GM23338 (cell line): ENCODE data around the gene CTNNA3. TPM values are rescaled to one million over a fixed set of nuclear protein-coding genes. Genes with fewer than 3 reads are reported as not detected.

ENCODE experiments used
- ATAC-seq: fragments of 200-7000 bp; cut with Tn5 transposase; 3 replicates; pipeline ENCODE4 v1.9.1; 2020
- DNase-seq: peaks from one replicate; pipeline ENCODE4 v3.0.0-alpha.2; 2015; ENCODE audit warnings: low spot score
- H2AFZ ChIP-seq: fragments of 200-600 bp; sonication (generic); 2 replicates; pipeline ENCODE4 v1.8.0; 2016; ENCODE audit warnings: antibody characterized with exemption, mild to moderate bottlenecking, moderate library complexity
- H3F3A ChIP-seq: fragments of 200-600 bp; sonication (generic); replicated peaks from 2 replicates; pipeline ENCODE4 v1.8.0; 2017; ENCODE audit warnings: antibody characterized with exemption, mixed run types, low read depth
- H3K27ac ChIP-seq: fragments of 200-600 bp; sonication (generic); 2 replicates; pipeline ENCODE4 v1.6.1; 2016; ENCODE audit warnings: low read depth
- H3K27me3 ChIP-seq: fragments of 200-600 bp; sonication (generic); 2 replicates; pipeline ENCODE4 v1.8.0; 2016; ENCODE audit warnings: mild to moderate bottlenecking, mixed run types, moderate library complexity; ENCODE audit not compliant: insufficient read depth
- H3K36me3 ChIP-seq: fragments of 200-600 bp; sonication (generic); 2 replicates; pipeline ENCODE4 v1.8.0; 2016; ENCODE audit warnings: mild to moderate bottlenecking; ENCODE audit not compliant: insufficient read depth
- H3K4me1 ChIP-seq: fragments of 200-600 bp; sonication (generic); 2 replicates; pipeline ENCODE4 v1.8.0; 2016; ENCODE audit warnings: mild to moderate bottlenecking, moderate library complexity; ENCODE audit not compliant: insufficient read depth
- H3K4me2 ChIP-seq: fragments of 200-600 bp; sonication (generic); 2 replicates; pipeline ENCODE4 v1.7.1; 2017; ENCODE audit warnings: mixed run types
- H3K4me3 ChIP-seq: fragments of 200-600 bp; sonication (generic); 2 replicates; pipeline ENCODE4 v1.6.1; 2016; ENCODE audit warnings: mixed run types
- H3K79me2 ChIP-seq: fragments of 200-600 bp; sonication (generic); replicated peaks from 2 replicates; pipeline ENCODE4 v1.8.0; 2017; ENCODE audit warnings: mild to moderate bottlenecking; ENCODE audit not compliant: insufficient read depth
- H3K9me2 ChIP-seq: fragments of 200-600 bp; sonication (generic); 2 replicates; pipeline ENCODE4 v1.8.0; 2017; ENCODE audit not compliant: insufficient read depth
- H4K20me1 ChIP-seq: fragments of 200-600 bp; sonication (generic); replicated peaks from 2 replicates; pipeline ENCODE4 v1.8.0; 2017; ENCODE audit warnings: mild to moderate bottlenecking; ENCODE audit not compliant: insufficient read depth
- H3K27ac Mint-ChIP-seq: 2 replicates; pipeline ENCODE4 v1.8.0; 2020; ENCODE audit warnings: inconsistent platforms, mild to moderate bottlenecking, moderate library complexity, mixed read lengths
- H3K27me3 Mint-ChIP-seq: 3 replicates; pipeline ENCODE4 v1.8.0; 2022; ENCODE audit warnings: low read depth, mild to moderate bottlenecking, moderate library complexity, mixed read lengths, inconsistent platforms; ENCODE audit not compliant: insufficient read depth, poor library complexity
- H3K36me3 Mint-ChIP-seq: 3 replicates; pipeline ENCODE4 v1.8.0; 2021; ENCODE audit warnings: low read depth, mild to moderate bottlenecking, inconsistent platforms, moderate library complexity, mixed read lengths
- H3K4me1 Mint-ChIP-seq: 3 replicates; pipeline ENCODE4 v1.8.0; 2020; ENCODE audit warnings: mild to moderate bottlenecking, inconsistent platforms, mixed read lengths
- H3K4me3 Mint-ChIP-seq: 3 replicates; pipeline ENCODE4 v1.8.0; 2021; ENCODE audit warnings: moderate library complexity, mild to moderate bottlenecking, inconsistent platforms, mixed read lengths
- H3K9me3 Mint-ChIP-seq: 3 replicates; pipeline ENCODE4 v1.8.0; 2020; ENCODE audit warnings: moderate library complexity, mild to moderate bottlenecking, inconsistent platforms, mixed read lengths
- ETS1 ChIP-seq: IDR thresholded peaks from 2 replicates; pipeline ENCODE4 v1.6.1; 2016; ENCODE audit warnings: antibody characterized with exemption
- EZH2 ChIP-seq: fragments of 200-600 bp; sonication (generic); IDR thresholded peaks from one replicate; pipeline ENCODE4 v1.8.0; 2017; ENCODE audit warnings: antibody characterized with exemption, mild to moderate bottlenecking, low read depth; ENCODE audit not compliant: unreplicated experiment
- NANOG ChIP-seq: IDR thresholded peaks from 2 replicates; pipeline ENCODE4 v1.6.1; 2016; ENCODE audit warnings: antibody characterized with exemption, borderline replicate concordance
- POLR2AphosphoS5 ChIP-seq: IDR thresholded peaks from 2 replicates; pipeline ENCODE4 v1.6.1; 2016; ENCODE audit warnings: antibody characterized with exemption, low read depth
- polyA plus RNA-seq: library from polyadenylated mRNA; unstranded; fragments of >200 nt; fragmentation: Nextera tagmentation; extraction: Ambion mirVana; gene quantifications from 2 replicates; pipeline ENCODE4 v1.2.1, GENCODE V29; 2016
- total RNA-seq: library from RNA; depleted of rRNA; stranded (reverse); fragments of >200 nt; shearing (Covaris generic); gene quantifications from 2 replicates; pipeline ENCODE4 v1.2.3, GENCODE V29; 2014
- TF ChIP-seq, protein P1 (sequence below): fragments of 250-450 bp; sonication (Bioruptor Pico); IDR thresholded peaks from 2 replicates; pipeline ENCODE4 v1.5.0; 2020; ENCODE audit warnings: mild to moderate bottlenecking, moderate library complexity
- TF ChIP-seq, protein P2 (sequence below), 2 experiments: fragments of 200-600 bp in 1 of 2; sonication (generic) in 1 of 2; conservative IDR thresholded peaks; 2 replicates each; pipeline versions ENCODE4 v1.5.1 to v1.6.1; 2016 to 2017; ENCODE audit warnings: antibody characterized with exemption in 2 of 2, low read depth in 2 of 2, mild to moderate bottlenecking in 2 of 2, moderate library complexity in 1 of 2

The CTNNA3 gene
- total and polyA plus RNA-seq, 2 experiments from 2014 or later: 0.71 to 3.3 TPM

DNA sequence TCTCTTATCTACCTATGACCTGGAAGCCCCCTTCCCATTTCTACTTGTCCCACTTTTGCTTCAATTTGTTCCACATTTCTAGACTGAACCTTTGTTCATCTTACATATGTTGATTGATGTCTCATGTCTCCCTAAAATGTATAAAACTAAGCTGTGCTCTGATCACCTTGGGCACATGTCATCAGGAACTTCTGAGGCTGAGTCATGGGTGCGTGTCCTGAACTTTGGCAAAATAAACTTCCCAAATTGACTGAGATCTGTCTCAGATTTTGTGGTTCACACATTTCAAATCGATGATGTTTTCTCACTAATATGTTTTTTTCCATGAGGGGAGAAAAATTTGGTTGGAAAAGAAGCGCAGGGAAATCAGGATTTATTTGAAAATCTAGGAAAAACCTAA is 1176.4 kb downstream of the CTNNA3 start:
- no peaks in the 10 kb centered on the region for H3F3A ChIP-seq
- no peaks in the 10 kb centered on the region for H3K36me3 ChIP-seq
- H3K9me2 ChIP-seq: no peaks in the 10 kb centered on the region
- H3K27me3 ChIP-seq: no peaks in the 10 kb centered on the region
- no peaks in the 10 kb centered on the region for H3K4me1 ChIP-seq
- peaks cover 17% of the 10 kb centered on the region; the same call in 2 of the 3 replicates for H3K4me1 Mint-ChIP-seq
- ATAC-seq (no peak), DNase-seq (no peak)
- no peaks in the 10 kb centered on the region for H3K9me3 Mint-ChIP-seq
- TF ChIP-seq NANOG (no peak), ETS1 (no peak), EZH2 (no peak), POLR2AphosphoS5 (no peak)
- TF ChIP-seq, protein P1, sequence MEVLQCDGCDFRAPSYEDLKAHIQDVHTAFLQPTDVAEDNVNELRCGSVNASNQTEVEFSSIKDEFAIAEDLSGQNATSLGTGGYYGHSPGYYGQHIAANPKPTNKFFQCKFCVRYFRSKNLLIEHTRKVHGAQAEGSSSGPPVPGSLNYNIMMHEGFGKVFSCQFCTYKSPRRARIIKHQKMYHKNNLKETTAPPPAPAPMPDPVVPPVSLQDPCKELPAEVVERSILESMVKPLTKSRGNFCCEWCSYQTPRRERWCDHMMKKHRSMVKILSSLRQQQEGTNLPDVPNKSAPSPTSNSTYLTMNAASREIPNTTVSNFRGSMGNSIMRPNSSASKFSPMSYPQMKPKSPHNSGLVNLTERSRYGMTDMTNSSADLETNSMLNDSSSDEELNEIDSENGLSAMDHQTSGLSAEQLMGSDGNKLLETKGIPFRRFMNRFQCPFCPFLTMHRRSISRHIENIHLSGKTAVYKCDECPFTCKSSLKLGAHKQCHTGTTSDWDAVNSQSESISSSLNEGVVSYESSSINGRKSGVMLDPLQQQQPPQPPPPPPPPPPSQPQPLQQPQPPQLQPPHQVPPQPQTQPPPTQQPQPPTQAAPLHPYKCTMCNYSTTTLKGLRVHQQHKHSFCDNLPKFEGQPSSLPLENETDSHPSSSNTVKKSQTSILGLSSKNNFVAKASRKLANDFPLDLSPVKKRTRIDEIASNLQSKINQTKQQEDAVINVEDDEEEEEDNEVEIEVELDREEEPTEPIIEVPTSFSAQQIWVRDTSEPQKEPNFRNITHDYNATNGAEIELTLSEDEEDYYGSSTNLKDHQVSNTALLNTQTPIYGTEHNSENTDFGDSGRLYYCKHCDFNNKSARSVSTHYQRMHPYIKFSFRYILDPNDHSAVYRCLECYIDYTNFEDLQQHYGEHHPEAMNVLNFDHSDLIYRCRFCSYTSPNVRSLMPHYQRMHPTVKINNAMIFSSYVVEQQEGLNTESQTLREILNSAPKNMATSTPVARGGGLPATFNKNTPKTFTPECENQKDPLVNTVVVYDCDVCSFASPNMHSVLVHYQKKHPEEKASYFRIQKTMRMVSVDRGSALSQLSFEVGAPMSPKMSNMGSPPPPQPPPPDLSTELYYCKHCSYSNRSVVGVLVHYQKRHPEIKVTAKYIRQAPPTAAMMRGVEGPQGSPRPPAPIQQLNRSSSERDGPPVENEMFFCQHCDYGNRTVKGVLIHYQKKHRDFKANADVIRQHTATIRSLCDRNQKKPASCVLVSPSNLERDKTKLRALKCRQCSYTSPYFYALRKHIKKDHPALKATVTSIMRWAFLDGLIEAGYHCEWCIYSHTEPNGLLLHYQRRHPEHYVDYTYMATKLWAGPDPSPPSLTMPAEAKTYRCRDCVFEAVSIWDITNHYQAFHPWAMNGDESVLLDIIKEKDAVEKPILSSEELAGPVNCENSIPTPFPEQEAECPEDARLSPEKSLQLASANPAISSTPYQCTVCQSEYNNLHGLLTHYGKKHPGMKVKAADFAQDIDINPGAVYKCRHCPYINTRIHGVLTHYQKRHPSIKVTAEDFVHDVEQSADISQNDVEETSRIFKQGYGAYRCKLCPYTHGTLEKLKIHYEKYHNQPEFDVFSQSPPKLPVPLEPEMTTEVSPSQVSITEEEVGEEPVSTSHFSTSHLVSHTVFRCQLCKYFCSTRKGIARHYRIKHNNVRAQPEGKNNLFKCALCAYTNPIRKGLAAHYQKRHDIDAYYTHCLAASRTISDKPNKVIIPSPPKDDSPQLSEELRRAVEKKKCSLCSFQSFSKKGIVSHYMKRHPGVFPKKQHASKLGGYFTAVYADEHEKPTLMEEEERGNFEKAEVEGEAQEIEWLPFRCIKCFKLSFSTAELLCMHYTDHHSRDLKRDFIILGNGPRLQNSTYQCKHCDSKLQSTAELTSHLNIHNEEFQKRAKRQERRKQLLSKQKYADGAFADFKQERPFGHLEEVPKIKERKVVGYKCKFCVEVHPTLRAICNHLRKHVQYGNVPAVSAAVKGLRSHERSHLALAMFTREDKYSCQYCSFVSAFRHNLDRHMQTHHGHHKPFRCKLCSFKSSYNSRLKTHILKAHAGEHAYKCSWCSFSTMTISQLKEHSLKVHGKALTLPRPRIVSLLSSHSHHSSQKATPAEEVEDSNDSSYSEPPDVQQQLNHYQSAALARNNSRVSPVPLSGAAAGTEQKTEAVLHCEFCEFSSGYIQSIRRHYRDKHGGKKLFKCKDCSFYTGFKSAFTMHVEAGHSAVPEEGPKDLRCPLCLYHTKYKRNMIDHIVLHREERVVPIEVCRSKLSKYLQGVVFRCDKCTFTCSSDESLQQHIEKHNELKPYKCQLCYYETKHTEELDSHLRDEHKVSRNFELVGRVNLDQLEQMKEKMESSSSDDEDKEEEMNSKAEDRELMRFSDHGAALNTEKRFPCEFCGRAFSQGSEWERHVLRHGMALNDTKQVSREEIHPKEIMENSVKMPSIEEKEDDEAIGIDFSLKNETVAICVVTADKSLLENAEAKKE (CRISPR knock-in tag): no peak
- TF ChIP-seq, protein P2, sequence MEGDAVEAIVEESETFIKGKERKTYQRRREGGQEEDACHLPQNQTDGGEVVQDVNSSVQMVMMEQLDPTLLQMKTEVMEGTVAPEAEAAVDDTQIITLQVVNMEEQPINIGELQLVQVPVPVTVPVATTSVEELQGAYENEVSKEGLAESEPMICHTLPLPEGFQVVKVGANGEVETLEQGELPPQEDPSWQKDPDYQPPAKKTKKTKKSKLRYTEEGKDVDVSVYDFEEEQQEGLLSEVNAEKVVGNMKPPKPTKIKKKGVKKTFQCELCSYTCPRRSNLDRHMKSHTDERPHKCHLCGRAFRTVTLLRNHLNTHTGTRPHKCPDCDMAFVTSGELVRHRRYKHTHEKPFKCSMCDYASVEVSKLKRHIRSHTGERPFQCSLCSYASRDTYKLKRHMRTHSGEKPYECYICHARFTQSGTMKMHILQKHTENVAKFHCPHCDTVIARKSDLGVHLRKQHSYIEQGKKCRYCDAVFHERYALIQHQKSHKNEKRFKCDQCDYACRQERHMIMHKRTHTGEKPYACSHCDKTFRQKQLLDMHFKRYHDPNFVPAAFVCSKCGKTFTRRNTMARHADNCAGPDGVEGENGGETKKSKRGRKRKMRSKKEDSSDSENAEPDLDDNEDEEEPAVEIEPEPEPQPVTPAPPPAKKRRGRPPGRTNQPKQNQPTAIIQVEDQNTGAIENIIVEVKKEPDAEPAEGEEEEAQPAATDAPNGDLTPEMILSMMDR (conservative IDR thresholded peaks at IDR 0.05; ENCODE audit: low read depth in 2 of 2): no peak
- H3K27ac Mint-ChIP-seq: peak overlapping the region; percentile 20; the same call in 1 of the 2 replicates
- H3K4me2 ChIP-seq: no peak overlapping the region
- no peak overlapping the region for H2AFZ ChIP-seq
- H3K4me3 ChIP-seq: no peak overlapping the region
- H3K27ac ChIP-seq: no peak overlapping the region
- no peak overlapping the region for H3K4me3 Mint-ChIP-seq
- H3K27me3 Mint-ChIP-seq: no peaks in the 10 kb centered on the region
- no peaks in the 10 kb centered on the region for H3K79me2 ChIP-seq
- no peaks in the 10 kb centered on the region for H3K36me3 Mint-ChIP-seq
- H4K20me1 ChIP-seq: no peaks in the 10 kb centered on the region
